Tibial nerve (tissue), 4 donors: ENCODE results near the gene WNT16.

ENCODE experiments used
- CTCF ChIP-seq, 5 experiments: fragments of 200-600 bp in 3 of 5; fragments of 450-650 bp in 2 of 5; sonication (generic) in 3 of 5; IDR thresholded peaks; one replicate each; pipeline ENCODE4 v1.5.1; 2016 to 2019; ENCODE audit warnings: antibody characterized with exemption in 5 of 5, mild to moderate bottlenecking in 3 of 5, moderate library complexity in 2 of 5
- EP300 ChIP-seq, 2 donors: sonication (generic); formaldehyde crosslinking; IDR thresholded peaks; one replicate each; pipeline ENCODE4 v1.6.1; 2017; ENCODE audit warnings: antibody characterized with exemption in 2 of 2, mild to moderate bottlenecking in 1 of 2
- POLR2A ChIP-seq, 2 donors: fragments of 450-650 bp; IDR thresholded peaks; one replicate each; pipeline ENCODE4 v1.6.1; 2017; ENCODE audit warnings: antibody characterized with exemption in 2 of 2, mild to moderate bottlenecking in 2 of 2, moderate library complexity in 2 of 2

GRCh38 chr7:121323515-121324302 lies 5.1 kb upstream of the WNT16 start:
- TF ChIP-seq CTCF (IDR thresholded peaks at IDR 0.05), result no peak
- TF ChIP-seq POLR2A (IDR thresholded peaks at IDR 0.05), result no peak
- no peak for TF ChIP-seq EP300 (IDR thresholded peaks at IDR 0.05)
